ENCODE data around the gene GSK3B. TPM values are rescaled to one million over a fixed set of nuclear protein-coding genes. Genes with fewer than 3 reads are reported as not detected.

The GSK3B gene
- total RNA-seq, 4 donors from 2014 or later = 34.6 to 65.2 (median 42.6) TPM

GRCh38 chr3:119817071-119817470 is 277.2 kb downstream of the GSK3B start:
- no peak overlapping the region for H3K27ac ChIP-seq
- H3K9me3 ChIP-seq = no peaks in the 10 kb centered on the region
- peaks cover 0 to 15% (median 0%) of the 10 kb centered on the region in 3 donors for H3K36me3 ChIP-seq
- no peak for DNase-seq
- no peak for TF ChIP-seq POLR2A (IDR thresholded peaks at IDR 0.05)
- TF ChIP-seq CTCF (IDR thresholded peaks at IDR 0.05) = no peak
- H3K27me3 ChIP-seq = no peaks in the 10 kb centered on the region
- H3K4me1 ChIP-seq = no peaks in the 10 kb centered on the region
- H3K4me3 ChIP-seq = no peak overlapping the region

GRCh38 chr3:119815716-119816115 is 278.5 kb downstream of the GSK3B start:
- Histone ChIP-seq H3K9me3 (no peaks in the 10 kb centered on the region), H3K27me3 (no peaks in the 10 kb centered on the region), H3K4me1 (no peaks in the 10 kb centered on the region), H3K4me3 (no peak overlapping the region), H3K27ac (no peak overlapping the region), H3K36me3 (peaks cover 0 to 23% (median 0%) of the 10 kb centered on the region in 3 donors)
- TF ChIP-seq POLR2A (IDR thresholded peaks at IDR 0.05) = no peak
- no peak for TF ChIP-seq CTCF (IDR thresholded peaks at IDR 0.05)
- no peak for DNase-seq

- no peak for DNase-seq
- Histone ChIP-seq H3K27ac (no peak overlapping the region), H3K4me1 (peaks cover 0 to 5% (median 0%) of the 10 kb centered on the region in 4 donors), H3K9me3 (no peaks in the 10 kb centered on the region), H3K27me3 (no peaks in the 10 kb centered on the region), H3K4me3 (no peak overlapping the region), H3K36me3 (peaks cover 0 to 48% (median 0%) of the 10 kb centered on the region in 3 donors)
- TF ChIP-seq CTCF (IDR thresholded peaks at IDR 0.05) (no peak), POLR2A (IDR thresholded peaks at IDR 0.05) (no peak)
These were observed 281.7 kb downstream of the GSK3B start for GRCh38 chr3:119812491-119813058.

- peak in 2 of 3 donors; percentile 47 to 70 for DNase-seq
- Histone ChIP-seq H3K27me3 (no peaks in the 10 kb centered on the region), H3K27ac (peak overlapping the region in 1 of 4 donors; percentile 55), H3K4me1 (peaks cover 0 to 5% (median 0%) of the 10 kb centered on the region in 4 donors), H3K36me3 (peaks cover 0 to 50% (median 0%) of the 10 kb centered on the region in 3 donors), H3K4me3 (peak overlapping the region; percentile 49 to 64 (median 54)), H3K9me3 (no peaks in the 10 kb centered on the region)
- TF ChIP-seq POLR2A (IDR thresholded peaks at IDR 0.05) (no peak), CTCF (IDR thresholded peaks at IDR 0.05) (no peak)
These were observed 284.2 kb downstream of the GSK3B start for GRCh38 chr3:119810018-119810435.

- DNase-seq = peak in 1 of 3 donors; percentile 21
- Histone ChIP-seq H3K9me3 (no peaks in the 10 kb centered on the region), H3K27me3 (no peaks in the 10 kb centered on the region), H3K36me3 (peaks cover 0 to 47% (median 0%) of the 10 kb centered on the region in 3 donors), H3K27ac (peak overlapping the region in 1 of 4 donors; percentile 55), H3K4me3 (peak overlapping the region; percentile 49 to 64 (median 54)), H3K4me1 (peaks cover 0 to 5% (median 0%) of the 10 kb centered on the region in 4 donors)
- TF ChIP-seq CTCF (IDR thresholded peaks at IDR 0.05) (no peak), POLR2A (IDR thresholded peaks at IDR 0.05) (no peak)
These were observed 284.8 kb downstream of the GSK3B start for GRCh38 chr3:119809249-119810017.
